HFF-Myc (cell line): ENCODE data around the gene FLT3LG.
"Not testable (repeated sequence)": the region's sequence is repeated elsewhere in the genome, so short reads cannot be mapped to it uniquely, and the experiment has no call there.

Experiments
- DNase-seq: peaks from one replicate; pipeline ENCODE4 v3.0.0-alpha.2; 2011; ENCODE audit warnings: low read depth; ENCODE audit errors: extremely low read depth
- H3K4me3 ChIP-seq: replicated peaks from 2 replicates; pipeline ENCODE4 v1.5.1; 2011; ENCODE audit warnings: low read depth, mild to moderate bottlenecking, control low read depth, low read length
- TF ChIP-seq, protein P1 (sequence below): IDR thresholded peaks from 2 replicates; pipeline ENCODE4 v1.5.1; 2012; ENCODE audit warnings: mild to moderate bottlenecking, low read depth, low read length, control low read depth; ENCODE audit errors: missing control alignments

Gene FLT3LG

DNA sequence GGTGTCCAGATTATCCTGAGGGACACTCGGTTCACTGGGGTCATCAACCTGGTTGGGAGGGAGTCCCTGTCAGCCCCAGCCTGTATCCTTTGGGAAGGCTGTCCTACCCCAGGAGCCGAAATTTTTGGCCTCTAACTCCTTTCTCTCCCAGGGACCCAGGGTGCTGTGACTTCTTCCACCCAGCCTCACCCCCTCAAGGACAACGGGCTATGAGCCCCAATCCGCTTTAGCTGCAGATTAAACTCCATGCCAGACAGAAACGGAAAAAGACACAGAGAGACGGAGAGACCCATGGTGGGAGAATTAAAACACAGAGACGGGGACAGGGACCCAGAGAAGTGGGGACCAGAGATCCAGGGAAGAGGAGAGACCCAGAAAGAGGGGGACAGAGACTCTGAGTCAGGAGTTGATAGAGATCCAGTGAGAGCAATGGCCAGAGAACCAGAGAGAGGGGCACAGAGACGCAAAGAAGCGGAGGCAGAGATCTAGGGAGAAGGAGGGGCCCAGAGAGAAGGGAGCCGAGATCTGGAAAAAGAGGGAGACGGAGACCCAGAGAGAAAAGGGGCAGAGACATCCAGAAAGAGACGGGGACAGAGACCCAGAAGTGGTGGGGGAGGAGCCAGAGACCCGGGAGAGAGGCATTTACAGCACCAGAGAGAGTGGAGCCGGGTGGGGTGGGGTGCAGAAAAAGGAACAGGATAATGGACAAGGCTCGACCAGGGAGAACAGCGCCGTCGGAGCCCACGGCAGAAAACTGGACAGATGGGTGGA lies 33.4 kb upstream of the FLT3LG start:
- TF ChIP-seq, protein P1, sequence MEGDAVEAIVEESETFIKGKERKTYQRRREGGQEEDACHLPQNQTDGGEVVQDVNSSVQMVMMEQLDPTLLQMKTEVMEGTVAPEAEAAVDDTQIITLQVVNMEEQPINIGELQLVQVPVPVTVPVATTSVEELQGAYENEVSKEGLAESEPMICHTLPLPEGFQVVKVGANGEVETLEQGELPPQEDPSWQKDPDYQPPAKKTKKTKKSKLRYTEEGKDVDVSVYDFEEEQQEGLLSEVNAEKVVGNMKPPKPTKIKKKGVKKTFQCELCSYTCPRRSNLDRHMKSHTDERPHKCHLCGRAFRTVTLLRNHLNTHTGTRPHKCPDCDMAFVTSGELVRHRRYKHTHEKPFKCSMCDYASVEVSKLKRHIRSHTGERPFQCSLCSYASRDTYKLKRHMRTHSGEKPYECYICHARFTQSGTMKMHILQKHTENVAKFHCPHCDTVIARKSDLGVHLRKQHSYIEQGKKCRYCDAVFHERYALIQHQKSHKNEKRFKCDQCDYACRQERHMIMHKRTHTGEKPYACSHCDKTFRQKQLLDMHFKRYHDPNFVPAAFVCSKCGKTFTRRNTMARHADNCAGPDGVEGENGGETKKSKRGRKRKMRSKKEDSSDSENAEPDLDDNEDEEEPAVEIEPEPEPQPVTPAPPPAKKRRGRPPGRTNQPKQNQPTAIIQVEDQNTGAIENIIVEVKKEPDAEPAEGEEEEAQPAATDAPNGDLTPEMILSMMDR = no peak
- H3K4me3 ChIP-seq = no peak overlapping the region
- no peak for DNase-seq

GRCh38 chr19:49441210-49441959 lies 32.6 kb upstream of the FLT3LG start, which contains the start of gene SLC17A7:
SLC17A7 (minus strand) TSS chr19:49441527; CDS start chr19:49441379, 148 bp downstream.
- TF ChIP-seq, protein P1 = no peak
- DNase-seq = no peak
- no peak within 1 kb of the TSS for H3K4me3 ChIP-seq

GRCh38 chr19:49441960-49442350 lies 32.1 kb upstream of the FLT3LG start:
- H3K4me3 ChIP-seq = no peak overlapping the region
- TF ChIP-seq, protein P1 = no peak
- DNase-seq = no peak

- H3K4me3 ChIP-seq = no peak overlapping the region
- DNase-seq = no peak
- TF ChIP-seq, protein P1 = no peak
Measured at GRCh38 chr19:49442354-49442753, 31.7 kb upstream of the FLT3LG start.

- H3K4me3 ChIP-seq = peak overlapping the region; percentile 60
- DNase-seq = peak; percentile 52
- TF ChIP-seq, protein P1 = no peak
Measured at GRCh38 chr19:49442771-49443365, 31.1 kb upstream of the FLT3LG start.

DNA sequence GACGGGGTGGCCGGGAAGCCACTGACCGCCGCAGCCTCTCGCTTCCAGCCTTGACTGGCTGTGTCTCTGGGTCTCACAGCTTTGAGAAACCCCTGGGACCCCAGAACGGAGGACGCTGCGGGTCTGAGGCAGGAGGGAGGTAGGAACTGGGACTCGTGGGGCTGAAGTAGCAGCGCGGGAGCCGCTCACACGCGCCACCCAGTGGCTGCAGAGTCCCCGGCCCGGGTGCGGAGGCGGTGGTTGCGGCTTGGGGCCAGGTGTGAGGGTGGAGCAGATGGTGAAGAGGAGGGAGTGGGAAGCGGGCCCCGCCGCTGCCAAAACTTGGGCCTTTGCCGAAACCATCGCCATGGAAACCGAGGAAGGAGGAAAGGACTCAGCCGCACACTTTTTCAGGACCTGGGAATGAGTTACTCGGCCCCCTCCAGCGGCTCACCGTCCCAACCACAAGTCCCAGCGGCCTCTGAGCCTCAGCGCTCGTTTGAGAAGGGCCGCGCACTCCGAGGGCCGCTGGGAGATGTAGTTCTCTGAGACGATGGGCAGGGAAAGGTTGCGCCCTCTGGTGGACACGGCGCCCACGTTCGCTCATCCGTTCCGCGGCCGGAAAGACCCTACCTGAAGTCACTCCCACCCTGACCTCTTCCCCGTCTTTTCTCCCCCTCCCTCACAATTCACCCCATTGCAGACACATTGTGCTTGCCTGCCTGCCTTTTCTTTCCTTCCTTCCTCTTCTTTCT lies 30.5 kb upstream of the FLT3LG start:
- peak overlapping the region; percentile 60 for H3K4me3 ChIP-seq
- TF ChIP-seq, protein P1 = peak; percentile 79

DNA sequence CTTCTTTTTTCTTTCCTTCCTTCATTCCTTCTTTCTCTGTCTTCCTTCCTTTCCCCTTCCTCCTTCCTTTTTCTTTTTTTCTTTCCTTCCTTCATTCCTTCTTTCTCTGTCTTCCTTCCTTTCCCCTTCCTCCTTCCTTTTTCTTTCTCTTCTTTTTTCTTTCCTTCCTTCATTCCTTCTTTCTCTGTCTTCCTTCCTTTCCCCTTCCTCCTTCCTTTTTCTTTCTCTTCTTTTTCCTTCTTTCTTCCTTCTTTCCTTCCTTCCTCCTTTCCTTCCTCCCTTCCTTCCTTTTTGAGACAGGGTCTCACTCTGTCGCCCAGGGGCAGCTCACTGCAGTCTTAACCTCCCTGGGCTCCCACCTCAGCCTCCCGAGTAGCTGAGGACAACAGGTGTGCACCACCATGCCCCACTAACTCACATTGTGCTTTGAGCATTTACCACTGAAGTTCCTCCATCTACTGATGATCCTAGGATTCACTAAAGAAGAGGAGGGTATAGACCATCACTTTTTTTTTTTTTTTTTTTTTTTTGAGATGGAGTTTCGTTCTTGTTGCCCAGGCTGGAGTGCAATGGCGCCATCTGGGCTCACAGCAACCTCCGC lies 29.8 kb upstream of the FLT3LG start:
- not testable (repeated sequence) for H3K4me3 ChIP-seq, DNase-seq

More for the DNA sequence above, 30.5 kb upstream of the FLT3LG start:
- DNase-seq = peak; percentile 87
